PC-3 (cell line): ENCODE measurements around the gene CERK. TPM values are rescaled to one million over a fixed set of nuclear protein-coding genes. Genes with fewer than 3 reads are reported as not detected.

Source experiments
- ATAC-seq: fragments of 200-7000 bp; cut with Tn5 transposase; 2 replicates; pipeline ENCODE4 v1.9.1; 2020; ENCODE audit warnings: mild to moderate bottlenecking, moderate library complexity
- BruUV-seq: library from RNA; stranded (reverse); fragments of 400-500 nt; replicated peaks from 2 replicates; lab custom pipeline; 2021; lab: Mats Ljungman, UMichigan
- CTCF ChIA-PET: fragments of 300-600 bp; sonication (Branson Sonifier 250); formaldehyde crosslinking; loops from one replicate; lab custom pipeline; 2022; ENCODE audit warnings: antibody characterized with exemption; lab: Charles Lee
- POLR2A ChIA-PET: fragments of 300-600 bp; sonication (Branson Sonifier 250); formaldehyde crosslinking; loops from one replicate; lab custom pipeline; 2022; ENCODE audit warnings: antibody characterized with exemption; ENCODE audit not compliant: unreplicated experiment; lab: Charles Lee
- DNase-seq: peaks from one replicate; pipeline ENCODE4 v3.0.0-alpha.2; 2015
- H2AFZ ChIP-seq: fragments of 300-600 bp; sonication (generic); 2 replicates; pipeline ENCODE4 v1.6.0; 2016; ENCODE audit warnings: antibody characterized with exemption, low read length
- H3F3A ChIP-seq: fragments of 300-600 bp; sonication (generic); one replicate; pipeline ENCODE4 v1.6.0; 2017; ENCODE audit warnings: antibody characterized with exemption, low read length, control low read depth, mild to moderate bottlenecking; ENCODE audit not compliant: unreplicated experiment
- H3K27ac ChIP-seq: fragments of 300-600 bp; sonication (generic); 2 replicates; pipeline ENCODE4 v1.5.1; 2016; ENCODE audit warnings: mild to moderate bottlenecking, low read length
- H3K27me3 ChIP-seq: fragments of 300-600 bp; sonication (generic); 2 replicates; pipeline ENCODE4 v1.6.1; 2016; ENCODE audit warnings: low read length, mixed read lengths
- H3K36me3 ChIP-seq: fragments of 300-600 bp; sonication (generic); 2 replicates; pipeline ENCODE4 v1.6.1; 2016; ENCODE audit warnings: low read depth, mixed run types, low read length, mixed read lengths
- H3K4me1 ChIP-seq: fragments of 300-600 bp; sonication (generic); 2 replicates; pipeline ENCODE4 v1.5.1; 2016; ENCODE audit warnings: low read length; ENCODE audit not compliant: insufficient read depth
- H3K4me2 ChIP-seq: fragments of 300-600 bp; sonication (generic); 2 replicates; pipeline ENCODE4 v1.6.0; 2016; ENCODE audit warnings: low read length
- H3K4me3 ChIP-seq: fragments of 300-600 bp; sonication (generic); 2 replicates; pipeline ENCODE4 v1.5.1; 2016; ENCODE audit warnings: mild to moderate bottlenecking, low read length, mixed read lengths
- H3K79me2 ChIP-seq: fragments of 300-600 bp; sonication (generic); 2 replicates; pipeline ENCODE4 v1.6.1; 2017; ENCODE audit warnings: low read length, mixed read lengths
- H3K9ac ChIP-seq: fragments of 300-600 bp; sonication (generic); 2 replicates; pipeline ENCODE4 v1.6.0; 2016; ENCODE audit warnings: mild to moderate bottlenecking, low read length
- H3K9me2 ChIP-seq: fragments of 300-600 bp; sonication (generic); replicated peaks from 2 replicates; pipeline ENCODE4 v1.6.1; 2016; ENCODE audit warnings: mixed run types, low read length, mixed read lengths
- H3K9me3 ChIP-seq: fragments of 300-600 bp; sonication (generic); 2 replicates; pipeline ENCODE4 v1.6.1; 2016; ENCODE audit warnings: low read length, mixed read lengths
- H4K20me1 ChIP-seq: fragments of 300-600 bp; sonication (generic); 2 replicates; pipeline ENCODE4 v1.6.1; 2016; ENCODE audit warnings: low read length, mixed read lengths
- CTCF ChIP-seq: fragments of 300-600 bp; sonication (generic); conservative IDR thresholded peaks from 2 replicates; pipeline ENCODE4 v1.5.1; 2017; ENCODE audit warnings: antibody characterized with exemption, low read depth, mild to moderate bottlenecking, low read length
- EZH2 ChIP-seq: fragments of 300-600 bp; sonication (generic); IDR thresholded peaks from one replicate; pipeline ENCODE4 v1.6.1; 2017; ENCODE audit warnings: antibody characterized with exemption, mild to moderate bottlenecking, low read length; ENCODE audit not compliant: unreplicated experiment
- EZH2phosphoT487 ChIP-seq: fragments of 300-600 bp; sonication (generic); IDR thresholded peaks from 2 replicates; pipeline ENCODE4 v1.6.1; 2018; ENCODE audit warnings: mild to moderate bottlenecking, antibody characterized with exemption, low read length, borderline replicate concordance
- intact Hi-C: fragments of 100-400 bp; cut with micrococcal nuclease; formaldehyde crosslinking; loops from 2 replicates; pipeline ENCODE4 v1.9.0; 2023
- total RNA-seq: library from RNA; depleted of rRNA; stranded (reverse); fragments of >200 nt; gene quantifications from 2 replicates; pipeline ENCODE4 v1.2.3, GENCODE V29; 2014

Gene CERK
- total RNA-seq, 1 experiment from 2014 or later: 21.6 TPM

GRCh38 chr22:46761539-46762237 is 23.6 kb upstream of the CERK start:
- H3K9me3 ChIP-seq: no peaks in the 10 kb centered on the region
- H3K27me3 ChIP-seq: no peaks in the 10 kb centered on the region
- CTCF ChIA-PET: no interaction called here
- ATAC-seq (no peak), DNase-seq (no peak)
- POLR2A ChIA-PET: interaction anchor here (1.1 kb wide), 1 partner anchor 7 kb away, joined by 5 read pairs; no protein-coding TSS in a partner anchor
- peak overlapping the region; percentile 100 for H3K4me3 ChIP-seq
- peak overlapping the region; percentile 100 for H3K9ac ChIP-seq
- no peaks in the 10 kb centered on the region for H3F3A ChIP-seq
- peaks cover 19% of the 10 kb centered on the region for H3K4me1 ChIP-seq
- TF ChIP-seq EZH2: no peak
- TF ChIP-seq CTCF: no peak
- TF ChIP-seq EZH2phosphoT487: no peak
- H2AFZ ChIP-seq: peak overlapping the region; percentile 81; the same call in 1 of the 2 replicates
- no peaks in the 10 kb centered on the region for H3K9me2 ChIP-seq
- peak overlapping the region; percentile 94 for H3K4me2 ChIP-seq
- peaks cover 57% of the 10 kb centered on the region for H3K79me2 ChIP-seq
- no TSS peak for BruUV-seq
- H4K20me1 ChIP-seq: no peaks in the 10 kb centered on the region
- intact Hi-C loops: loop anchor here (1.0 to 10.0 kb wide), 3 partner anchors 7 to 197 kb away; no protein-coding TSS in a partner anchor
- H3K27ac ChIP-seq: peak overlapping the region; percentile 80
- peaks cover under 1% of the 10 kb centered on the region; the same call in 1 of the 2 replicates for H3K36me3 ChIP-seq

GRCh38 chr22:46761017-46761416 is 23.0 kb upstream of the CERK start:
- Histone ChIP-seq H3K27ac (no peak overlapping the region), H3K27me3 (no peaks in the 10 kb centered on the region), H3K9me3 (0 out of 2 replicates have a peak, but pooled peaks cover 4% of the 10 kb centered on the region), H3K79me2 (peaks cover 51% of the 10 kb centered on the region), H3K36me3 (peaks cover 7% of the 10 kb centered on the region; the same call in 1 of the 2 replicates), H2AFZ (no peak overlapping the region), H3K4me1 (peaks cover 19% of the 10 kb centered on the region), H4K20me1 (no peaks in the 10 kb centered on the region), H3K4me3 (peak overlapping the region; percentile 100), H3F3A (no peaks in the 10 kb centered on the region), H3K9me2 (no peaks in the 10 kb centered on the region), H3K4me2 (peak overlapping the region; percentile 94), H3K9ac (peak overlapping the region; percentile 100; the same call in 1 of the 2 replicates)
- no peak for TF ChIP-seq EZH2phosphoT487
- no peak for TF ChIP-seq CTCF
- no peak for TF ChIP-seq EZH2
- intact Hi-C loops: loop anchor here (10.0 kb wide), 1 partner anchor 196 kb away; no protein-coding TSS in a partner anchor
- no TSS peak for BruUV-seq
- DNase-seq: no peak
- ChIA-PET CTCF (no interaction called here), POLR2A (no interaction called here)
- ATAC-seq: no peak

GRCh38 chr22:46758867-46759290 is 20.8 kb upstream of the CERK start:
- no peak overlapping the region for H2AFZ ChIP-seq
- intact Hi-C loops: no loop called here
- H3F3A ChIP-seq: no peaks in the 10 kb centered on the region
- no peak overlapping the region for H3K9ac ChIP-seq
- H3K9me2 ChIP-seq: no peaks in the 10 kb centered on the region
- no peaks in the 10 kb centered on the region for H4K20me1 ChIP-seq
- ChIA-PET POLR2A (no interaction called here), CTCF (interaction anchor here (1.0 kb wide), 1 partner anchor 195 kb away, joined by 3 read pairs; no protein-coding TSS in a partner anchor)
- BruUV-seq: no TSS peak
- H3K4me3 ChIP-seq: no peak overlapping the region
- DNase-seq (peak; percentile 57), ATAC-seq (no peak)
- TF ChIP-seq EZH2phosphoT487 (no peak), EZH2 (no peak), CTCF (peak; percentile 70)
- no peak overlapping the region for H3K4me2 ChIP-seq
- H3K4me1 ChIP-seq: peaks cover 19% of the 10 kb centered on the region
- H3K36me3 ChIP-seq: peaks cover 8% of the 10 kb centered on the region; the same call in 1 of the 2 replicates
- 0 out of 2 replicates have a peak, but pooled peaks cover 4% of the 10 kb centered on the region for H3K9me3 ChIP-seq
- H3K79me2 ChIP-seq: peaks cover 34% of the 10 kb centered on the region
- H3K27me3 ChIP-seq: no peaks in the 10 kb centered on the region
- H3K27ac ChIP-seq: no peak overlapping the region
